ENCODE results near the gene YBX3.

Gene YBX3

DNA sequence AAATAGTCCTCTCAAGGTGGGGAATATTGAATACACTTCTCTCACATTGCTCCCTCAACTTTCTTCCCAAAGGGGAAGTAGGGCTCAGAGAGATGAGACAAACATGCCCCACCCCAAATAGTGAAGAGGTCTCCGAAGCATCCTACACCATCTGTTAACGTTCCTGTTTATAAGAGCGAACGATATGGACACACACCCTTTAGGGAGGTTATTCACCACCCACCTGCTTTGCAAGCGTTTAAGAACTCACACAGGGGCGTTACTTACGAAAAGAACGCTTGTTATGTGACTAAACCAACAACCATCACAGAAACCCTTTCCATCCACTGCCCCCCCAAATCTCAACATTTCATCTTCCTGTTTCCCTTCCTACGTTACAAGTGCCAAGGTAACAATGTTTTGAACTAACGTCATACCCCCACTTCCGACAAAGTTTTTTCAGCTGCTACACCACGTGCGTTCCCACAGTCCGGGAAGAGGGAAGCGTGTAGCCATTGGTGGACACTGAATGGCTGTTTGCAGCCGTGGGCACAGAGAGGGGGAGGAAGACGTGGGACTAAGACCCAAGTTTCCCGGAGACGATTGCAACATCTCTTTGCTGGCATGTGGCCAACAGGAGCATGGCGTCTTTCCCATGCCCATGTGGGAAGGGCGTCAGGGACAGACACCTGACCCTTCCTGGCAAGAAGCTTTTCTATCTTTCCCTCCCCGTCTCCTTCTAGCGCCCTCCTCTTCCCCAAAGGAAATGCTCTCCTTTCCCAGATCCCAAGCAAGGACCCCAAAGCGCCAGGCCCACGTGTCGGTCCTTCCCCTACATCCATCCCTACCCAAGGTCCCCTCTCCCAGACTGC, 1.2 kb downstream of the YBX3 start:
- DNase-seq, result peak; percentile 68

DNA sequence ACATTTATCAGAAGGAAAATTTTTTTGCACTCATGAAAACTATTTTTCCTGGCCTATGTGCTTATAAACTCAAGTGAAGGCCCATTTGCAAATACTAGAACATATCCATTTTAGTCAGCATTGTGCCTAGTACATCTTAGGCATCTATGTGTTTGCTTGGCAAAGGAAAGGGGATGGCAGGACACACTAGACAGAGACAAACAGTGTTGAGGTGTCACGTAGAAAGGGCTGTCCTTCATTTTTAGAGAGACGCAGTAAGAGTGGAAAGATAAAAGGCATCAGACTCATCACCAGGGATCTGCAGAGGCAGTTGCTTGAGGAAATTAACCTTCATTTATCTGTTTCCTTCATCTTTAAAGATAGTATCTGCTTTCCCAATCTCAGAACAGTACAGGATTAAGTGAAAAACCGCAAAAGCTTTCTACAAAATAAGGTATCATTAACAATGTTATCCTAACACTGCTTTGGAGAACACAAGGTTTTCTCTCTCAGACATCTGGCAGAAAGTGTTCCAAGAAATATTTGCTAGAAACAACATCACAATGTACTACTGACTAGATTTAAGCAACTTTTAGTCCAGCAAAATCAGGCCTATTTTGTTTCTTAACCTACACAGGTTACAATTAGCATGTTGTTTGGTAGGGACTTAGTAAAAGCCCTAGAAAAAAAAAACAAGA, 2.0 kb downstream of the YBX3 start:
- no peak for DNase-seq

DNA sequence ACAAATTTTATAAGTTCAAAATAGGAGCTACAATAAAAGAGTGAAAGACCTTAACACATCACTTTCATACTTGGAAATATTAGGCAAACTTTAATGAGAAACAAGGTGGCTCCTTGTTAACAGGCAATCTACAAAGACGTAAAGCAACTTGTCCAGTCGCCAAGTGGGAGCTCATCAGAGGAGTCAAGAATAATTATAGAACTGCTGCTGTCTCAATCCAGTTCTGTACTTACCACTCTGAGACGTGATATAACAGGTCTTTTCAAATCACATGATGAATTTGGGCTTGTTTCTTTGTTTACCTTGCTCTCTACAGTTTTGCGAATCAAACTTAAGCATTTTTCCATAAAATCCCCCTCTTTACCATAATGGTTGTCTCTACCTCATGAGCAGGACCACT, 3.6 kb downstream of the YBX3 start:
- peak; percentile 57 for DNase-seq

DNA sequence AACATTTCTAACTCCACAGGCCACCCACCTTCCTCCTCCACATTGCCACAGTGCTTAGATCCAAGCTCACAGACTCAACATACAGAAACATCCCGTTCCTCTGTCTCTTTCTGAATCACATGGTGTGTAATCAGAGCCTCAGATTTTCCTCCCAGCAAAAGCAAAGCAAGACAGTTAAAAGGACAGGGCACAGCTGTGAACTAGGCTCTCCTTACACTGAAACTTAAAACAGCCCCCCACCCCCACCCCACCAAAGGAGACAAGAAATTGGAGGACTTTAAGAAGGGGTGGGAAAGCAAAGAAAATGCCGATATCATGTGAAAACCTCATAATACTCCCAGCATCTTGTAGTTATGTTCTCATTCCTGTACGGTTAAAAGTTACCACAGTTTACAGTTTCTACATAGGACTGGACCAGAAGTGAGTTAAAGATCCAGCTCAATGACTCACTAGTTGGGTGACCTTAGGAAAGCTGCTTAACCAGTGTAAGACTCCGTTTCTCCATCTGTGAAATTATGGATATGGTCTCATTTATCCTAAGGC, 4.8 kb downstream of the YBX3 start:
- DNase-seq, result no peak

DNA sequence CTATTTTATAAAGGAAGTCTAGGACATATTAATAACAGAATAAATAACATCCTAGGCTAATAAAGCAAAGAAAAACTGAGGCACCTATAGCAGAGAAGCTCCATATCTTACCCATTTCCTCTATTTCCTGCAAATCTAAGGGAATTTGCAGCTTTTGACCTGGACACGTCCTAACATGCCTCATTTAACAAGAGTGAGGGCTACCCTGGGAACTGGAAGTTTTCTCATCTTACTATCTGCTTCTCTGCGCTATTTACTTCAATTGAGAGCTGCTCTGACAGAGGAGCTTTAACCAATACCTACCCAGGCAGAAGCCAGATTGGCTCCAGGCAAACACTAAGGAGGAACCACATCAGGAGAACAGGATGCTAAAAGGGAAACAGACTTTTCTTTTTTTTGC, 5.7 kb downstream of the YBX3 start:
- DNase-seq, result peak; percentile 15

GRCh38 chr12:10716704-10717315, 6.3 kb downstream of the YBX3 start:
- peak; percentile 61 for DNase-seq

DNA sequence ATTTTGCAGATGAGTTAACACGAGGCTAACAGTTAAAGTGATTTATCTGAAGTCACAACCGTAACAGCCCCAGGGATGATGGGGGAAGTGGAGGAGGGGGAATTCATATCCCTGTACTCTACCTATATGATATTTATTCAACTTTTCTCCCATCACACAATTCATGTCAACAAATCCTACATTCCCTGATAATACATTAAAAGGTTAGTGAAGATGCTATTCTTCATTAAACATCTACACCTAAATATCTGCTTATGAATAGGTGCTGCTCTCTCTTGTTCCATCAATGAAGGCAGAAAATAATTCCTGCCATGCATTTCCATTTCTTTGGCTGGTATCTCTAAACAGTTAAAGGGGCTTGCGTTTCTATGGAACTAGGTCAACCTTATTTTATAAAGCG, 6.8 kb downstream of the YBX3 start:
- DNase-seq, result no peak

DNA sequence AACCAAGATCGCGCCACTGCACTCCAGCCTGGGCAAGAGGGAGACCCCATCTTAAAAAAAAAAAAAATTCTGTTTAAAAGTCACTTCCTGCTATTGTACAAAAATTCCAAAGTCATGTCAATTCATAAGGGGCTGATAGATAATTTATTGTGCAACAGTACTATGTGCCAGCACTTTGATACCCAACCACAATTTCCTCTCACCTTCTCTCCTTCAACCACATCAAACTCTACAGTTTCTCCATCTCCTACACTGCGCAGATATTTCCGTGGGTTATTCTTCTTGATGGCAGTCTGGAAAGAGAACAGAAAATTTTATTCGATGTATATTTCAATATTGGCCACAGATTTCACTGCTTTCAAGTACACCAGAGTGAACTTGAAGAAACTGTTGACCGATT, 7.6 kb downstream of the YBX3 start:
- no peak for DNase-seq

- DNase-seq, result no peak
Measured at GRCh38 chr12:10709808-10710207, 13.3 kb downstream of the YBX3 start.

DNA sequence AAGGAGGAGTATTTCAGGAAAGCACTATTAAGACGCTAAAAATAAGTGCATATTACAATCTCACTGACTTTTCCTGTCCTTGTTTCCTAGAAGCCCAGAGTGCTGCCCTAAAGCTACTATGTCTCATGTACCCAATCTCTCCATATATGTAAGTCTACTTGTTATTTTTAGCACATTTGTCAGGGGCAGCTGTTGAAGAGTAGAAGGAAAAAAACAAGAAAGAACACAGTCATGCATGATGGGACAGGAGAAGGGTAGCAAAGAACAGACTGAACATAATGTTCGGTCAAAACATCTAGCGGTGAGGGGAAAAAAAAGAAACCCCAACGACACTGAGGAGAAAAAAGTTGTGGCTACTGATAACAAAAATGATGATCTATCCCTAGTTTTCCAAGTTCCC, 14.3 kb downstream of the YBX3 start:
- no peak for DNase-seq

GRCh38 chr12:10705655-10706054, 17.5 kb downstream of the YBX3 start:
- no peak for DNase-seq

GRCh38 chr12:10701843-10702242, 21.3 kb downstream of the YBX3 start:
- DNase-seq, result no peak

GRCh38 chr12:10701131-10701681, 21.9 kb downstream of the YBX3 start:
- no peak for DNase-seq

DNA sequence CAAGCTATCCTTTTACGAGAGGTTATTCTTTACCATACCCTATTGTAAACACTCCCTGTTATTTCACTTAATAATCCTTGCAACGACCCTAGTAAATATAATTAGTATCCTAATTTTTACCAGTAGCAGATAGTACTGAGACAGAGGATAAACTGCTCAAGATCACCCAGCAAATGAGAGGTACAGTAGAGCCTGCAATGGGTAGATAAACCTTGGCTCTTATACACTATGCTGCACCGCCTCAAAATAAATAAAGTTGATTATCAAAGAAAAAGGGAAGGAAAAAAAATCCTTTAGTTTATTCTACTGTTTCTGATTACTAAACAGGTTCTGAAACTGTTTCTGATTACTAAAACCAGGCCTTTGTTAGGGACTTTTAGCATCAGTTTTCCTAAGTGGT, 22.5 kb downstream of the YBX3 start:
- DNase-seq, result no peak

DNA sequence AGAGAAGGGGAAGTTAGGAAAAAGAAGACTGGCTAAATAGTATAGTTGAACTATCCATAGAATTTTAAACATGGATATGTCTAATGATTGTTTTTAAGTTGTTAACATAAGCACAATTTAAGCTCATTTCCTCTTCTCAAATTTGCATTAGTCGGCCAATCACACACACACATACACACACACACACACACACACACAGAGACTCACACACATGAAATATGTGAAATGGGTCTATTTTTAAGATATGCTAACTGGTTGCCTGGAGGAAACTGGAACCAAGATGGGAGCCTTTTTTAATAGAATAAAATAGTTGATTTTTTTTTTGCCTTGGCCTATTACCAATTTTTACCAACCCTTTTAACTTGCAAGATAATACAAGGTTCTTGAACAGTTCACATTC, 25.3 kb downstream of the YBX3 start:
- DNase-seq, result no peak

DNA sequence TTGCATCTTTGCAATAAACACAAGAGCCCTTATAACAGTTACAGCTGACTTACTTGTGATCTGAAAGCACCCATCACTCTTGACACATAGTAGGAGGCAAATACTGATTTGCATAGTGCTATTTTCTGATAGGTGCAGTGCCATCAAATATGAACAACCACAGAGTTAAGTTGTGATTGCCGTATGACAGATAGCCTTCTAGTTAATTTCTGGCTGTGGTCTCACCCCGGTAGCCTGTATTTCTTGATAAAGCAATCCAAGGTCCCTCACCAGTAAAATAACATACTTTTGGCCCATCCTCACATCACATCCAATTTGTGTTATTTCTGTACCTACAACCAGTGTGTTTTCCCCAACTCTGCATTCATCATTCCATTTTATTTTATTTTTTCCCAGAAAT, 26.0 kb downstream of the YBX3 start:
- DNase-seq, result no peak

- DNase-seq, result no peak
Measured at GRCh38 chr12:10690906-10691305, 32.2 kb downstream of the YBX3 start.

DNA sequence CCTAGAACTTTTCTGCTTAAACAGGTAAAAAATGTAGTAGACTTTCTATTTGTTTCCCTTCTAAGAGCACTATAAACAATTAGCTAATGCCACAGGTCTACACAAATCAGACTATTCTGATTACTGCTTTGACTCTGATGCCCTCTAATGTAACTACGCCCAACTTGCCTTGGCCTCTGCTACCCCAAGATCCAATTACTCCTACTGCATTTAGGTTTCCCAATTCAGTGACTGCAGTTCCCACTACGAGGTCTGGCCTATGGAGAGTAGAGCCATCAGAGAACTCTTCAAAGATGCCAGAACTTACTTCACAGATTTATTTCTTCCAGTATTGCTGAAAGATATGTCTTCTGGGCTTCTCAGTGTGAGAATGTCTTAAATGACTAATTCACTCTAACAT, 34.0 kb downstream of the YBX3 start:
- no peak for DNase-seq

DNA sequence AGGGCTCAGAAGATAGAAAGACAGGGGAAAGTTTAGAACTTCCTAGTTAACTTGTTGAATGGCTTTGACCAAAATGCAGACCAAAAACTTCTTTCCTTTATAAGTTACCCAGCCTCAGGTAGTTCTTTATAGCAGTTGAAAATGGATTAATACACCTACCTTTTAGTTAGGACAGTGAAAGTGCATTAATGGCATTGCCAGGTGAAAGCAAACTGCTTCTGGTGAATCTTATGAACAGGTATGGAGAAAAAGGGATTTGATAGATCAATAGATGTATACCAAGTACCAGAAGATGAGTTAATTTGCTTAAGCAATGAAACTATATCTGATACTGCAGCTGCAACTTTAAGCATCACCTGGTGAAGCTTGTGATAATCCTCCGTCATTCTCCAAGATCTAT, 35.1 kb downstream of the YBX3 start:
- no peak for DNase-seq

GRCh38 chr12:10673659-10674384, 49.3 kb downstream of the YBX3 start, which contains the start of gene STYK1:
Gene STYK1 (minus strand): TSS chr12:10674052. CDS start chr12:10634618, 39,434 bp downstream.
- DNase-seq, result peak; percentile 89

DNA sequence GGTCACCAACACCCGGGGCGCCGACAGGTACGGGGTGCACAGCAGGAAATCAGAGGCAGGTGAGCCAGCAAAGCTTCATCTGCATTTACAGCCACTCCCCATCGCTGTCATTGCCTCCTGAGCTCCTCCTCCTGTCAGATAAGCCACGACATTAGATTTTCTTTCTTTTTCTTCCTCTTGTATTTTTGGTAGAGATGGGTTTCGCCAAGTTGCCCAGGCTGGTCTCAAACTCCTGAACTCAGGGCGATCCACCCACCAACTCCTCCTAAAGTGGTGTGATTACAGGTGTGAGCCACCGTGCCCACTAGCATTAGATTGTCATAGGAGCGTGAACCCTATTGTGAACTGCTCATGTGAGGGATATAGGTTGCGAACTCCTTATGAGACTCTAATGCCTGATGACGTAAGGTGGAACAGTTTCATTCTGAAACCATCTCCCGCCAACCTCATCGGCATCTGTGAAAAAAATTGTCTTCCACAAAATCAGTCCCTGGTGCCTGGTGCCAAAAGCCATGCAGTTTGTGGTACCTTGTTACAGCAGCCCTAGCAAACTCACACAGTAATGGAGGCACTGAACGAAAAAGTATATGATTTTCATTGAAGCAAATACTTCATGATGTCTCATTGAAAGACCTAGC, 50.8 kb downstream of the YBX3 start:
- no peak for DNase-seq

DNA sequence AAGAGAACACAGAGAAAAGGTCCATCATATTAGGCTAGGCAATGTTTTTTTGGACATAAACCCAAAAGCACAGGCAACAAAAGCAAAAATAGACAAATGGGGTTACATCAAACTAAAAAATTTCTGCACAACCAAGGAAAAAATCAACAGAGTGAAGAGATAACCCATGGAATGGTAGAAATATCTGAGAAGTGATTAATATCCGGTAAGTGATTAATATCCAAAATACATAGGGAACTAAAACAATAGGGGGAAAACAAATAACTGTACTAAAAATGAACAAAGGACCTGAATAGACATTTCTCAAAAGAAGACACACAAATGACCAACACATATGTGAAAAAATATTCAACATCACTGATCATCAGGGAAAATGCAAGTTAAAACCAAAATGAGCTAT, 53.6 kb downstream of the YBX3 start:
- no peak for DNase-seq

All from NCI-H1105 treated with DMSO at 0.1 percent for 48 hours (cell line).